ENCODE measurements around the gene PXDN.
"Not testable (repeated sequence)": the region's sequence is repeated elsewhere in the genome, so short reads cannot be mapped to it uniquely, and the experiment has no call there.

The PXDN gene

GRCh38 chr2:1701556-1702185, 42.6 kb downstream of the PXDN start:
- no peak for DNase-seq

DNA sequence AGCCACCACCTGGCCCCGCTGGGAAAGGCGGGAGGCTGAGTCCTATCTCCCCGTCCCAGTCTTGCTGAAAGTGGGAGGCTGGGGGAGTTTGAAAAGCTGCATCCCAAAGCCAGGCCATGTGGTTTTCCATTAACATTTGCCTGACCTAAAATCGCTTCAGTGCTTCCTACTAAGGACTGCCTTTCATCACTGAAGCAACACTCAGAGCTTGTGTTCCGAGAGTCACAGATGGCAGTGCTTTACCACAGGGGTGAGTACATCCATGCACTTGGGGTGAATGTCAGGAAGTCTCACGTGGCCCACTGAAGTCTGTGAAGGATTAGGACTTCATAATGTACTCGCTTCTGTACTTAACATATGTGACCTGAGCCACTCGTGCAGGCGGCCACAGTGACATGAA, 43.3 kb downstream of the PXDN start:
- DNase-seq = no peak

- not testable (repeated sequence) for DNase-seq
Measured at GRCh38 chr2:1700427-1700826, 43.9 kb downstream of the PXDN start.

GRCh38 chr2:1698188-1698945, 45.9 kb downstream of the PXDN start:
- DNase-seq = no peak

DNA sequence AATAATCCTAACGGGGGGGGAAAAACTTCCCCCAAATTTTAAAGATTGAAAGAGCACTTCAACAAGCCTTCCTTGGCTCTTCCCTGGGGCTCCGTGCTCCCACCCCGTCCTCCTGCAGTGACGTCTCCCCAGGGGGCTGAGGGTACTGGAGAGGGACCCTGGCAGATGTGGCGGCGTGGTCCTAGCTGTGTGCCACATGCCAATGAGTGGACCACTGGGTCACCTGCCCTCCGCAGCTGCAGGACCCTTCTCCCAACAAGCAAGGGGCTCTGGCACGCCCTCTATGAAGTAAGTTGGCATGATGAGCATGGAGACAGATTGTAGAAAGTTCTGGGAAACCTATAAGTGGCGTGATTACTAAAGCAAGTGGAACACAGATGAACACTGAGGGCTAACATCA, 46.7 kb downstream of the PXDN start:
- no peak for DNase-seq

DNA sequence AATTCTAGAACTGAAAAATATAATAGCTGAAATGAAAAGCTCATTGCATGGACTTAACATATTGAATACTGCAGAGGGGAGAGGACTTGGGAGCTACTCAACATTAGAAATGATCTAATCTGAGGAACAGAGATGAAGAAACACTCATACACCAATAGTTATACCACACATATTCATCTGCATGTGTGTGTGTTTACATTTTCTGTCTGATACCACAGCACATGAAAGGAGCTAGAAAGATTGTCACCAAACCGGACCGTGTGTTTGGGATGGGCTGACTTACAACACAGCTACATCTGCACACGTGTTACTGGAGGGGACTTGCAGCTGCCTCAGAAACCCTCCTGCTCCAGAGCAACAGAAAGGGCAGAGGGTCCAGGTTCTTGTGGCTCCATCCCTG, 47.8 kb downstream of the PXDN start:
- DNase-seq = no peak

DNA sequence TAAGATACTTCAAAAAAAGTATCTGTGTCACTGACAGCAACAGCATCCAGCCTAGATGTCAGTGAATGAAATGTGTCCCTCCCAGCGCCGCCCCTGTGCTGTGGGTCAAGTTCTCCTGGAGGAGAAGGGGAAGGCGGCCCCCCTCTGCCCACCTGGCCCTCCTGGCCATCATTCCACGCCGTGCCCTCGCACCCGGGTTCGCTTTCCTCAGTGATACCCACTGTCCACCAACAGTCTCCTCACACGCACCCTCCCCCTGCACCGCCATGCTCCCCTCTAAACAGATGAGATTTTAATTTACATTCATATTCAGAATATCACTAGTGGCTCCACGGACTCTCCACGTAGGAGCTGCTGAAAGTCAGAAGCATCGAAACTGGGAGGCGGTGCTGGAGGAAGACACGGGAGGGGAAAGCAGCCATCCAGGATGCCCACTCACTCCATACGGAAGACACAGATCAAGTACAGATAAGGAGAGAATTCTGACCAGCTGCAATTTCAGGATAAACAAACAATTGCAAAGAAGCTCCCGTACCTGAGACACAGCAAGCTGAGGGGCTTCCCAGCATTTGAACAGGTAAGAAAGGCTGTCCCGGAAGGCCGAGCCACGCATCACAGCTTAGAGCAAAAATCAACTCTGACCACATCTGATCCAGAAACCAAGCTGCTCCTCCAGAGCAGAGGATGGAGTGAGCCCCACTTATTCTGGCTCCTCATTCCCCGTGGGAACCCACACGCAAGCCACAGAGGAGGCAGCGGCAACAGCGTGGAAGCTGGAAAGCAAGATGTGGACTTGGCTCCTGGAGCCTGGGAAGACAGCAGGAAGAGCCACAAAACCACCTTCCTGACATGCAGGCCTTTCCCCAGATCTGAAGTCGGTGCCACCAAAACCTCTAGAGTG, 49.7 kb downstream of the PXDN start:
- no peak for DNase-seq

GRCh38 chr2:1693723-1694122, 50.6 kb downstream of the PXDN start:
- no peak for DNase-seq

DNA sequence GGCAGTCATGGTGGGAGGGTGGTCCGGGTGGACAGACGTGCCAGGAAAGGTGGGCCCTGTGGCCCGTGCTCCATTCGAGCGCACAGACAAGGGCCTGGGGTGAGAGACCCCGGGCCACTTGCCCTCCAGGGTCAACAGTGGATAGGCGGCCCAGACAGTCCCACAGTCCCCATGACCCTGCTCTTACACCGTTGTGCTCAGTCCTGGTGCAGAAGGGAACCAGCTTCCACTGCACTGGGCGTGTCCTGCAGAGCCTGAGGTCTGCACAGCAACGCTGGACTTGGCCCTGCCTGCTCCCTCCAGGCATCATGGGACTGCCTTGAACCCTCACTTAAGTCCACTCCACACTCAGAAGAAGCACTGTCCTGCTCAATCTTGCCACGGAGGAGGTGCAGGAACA, 52.0 kb downstream of the PXDN start:
- no peak for DNase-seq

DNA sequence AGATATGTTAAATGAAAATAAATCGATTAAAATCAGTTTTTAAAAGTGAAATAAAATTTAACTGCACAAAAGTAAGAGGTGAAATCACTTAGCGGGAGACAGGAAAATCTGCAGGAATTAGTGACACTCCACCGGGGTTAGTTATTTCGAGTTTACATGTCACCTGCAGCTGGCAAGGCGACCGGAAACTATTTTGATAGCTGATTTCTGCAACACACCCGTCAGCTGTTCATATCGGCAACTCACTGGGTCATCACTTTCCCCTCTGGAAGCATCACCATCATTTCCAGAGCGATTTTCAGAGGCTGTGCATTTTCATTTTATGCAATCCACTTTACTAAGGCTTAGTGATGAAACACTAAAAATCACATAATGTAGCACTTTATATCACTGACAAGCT, 52.9 kb downstream of the PXDN start:
- no peak for DNase-seq

DNA sequence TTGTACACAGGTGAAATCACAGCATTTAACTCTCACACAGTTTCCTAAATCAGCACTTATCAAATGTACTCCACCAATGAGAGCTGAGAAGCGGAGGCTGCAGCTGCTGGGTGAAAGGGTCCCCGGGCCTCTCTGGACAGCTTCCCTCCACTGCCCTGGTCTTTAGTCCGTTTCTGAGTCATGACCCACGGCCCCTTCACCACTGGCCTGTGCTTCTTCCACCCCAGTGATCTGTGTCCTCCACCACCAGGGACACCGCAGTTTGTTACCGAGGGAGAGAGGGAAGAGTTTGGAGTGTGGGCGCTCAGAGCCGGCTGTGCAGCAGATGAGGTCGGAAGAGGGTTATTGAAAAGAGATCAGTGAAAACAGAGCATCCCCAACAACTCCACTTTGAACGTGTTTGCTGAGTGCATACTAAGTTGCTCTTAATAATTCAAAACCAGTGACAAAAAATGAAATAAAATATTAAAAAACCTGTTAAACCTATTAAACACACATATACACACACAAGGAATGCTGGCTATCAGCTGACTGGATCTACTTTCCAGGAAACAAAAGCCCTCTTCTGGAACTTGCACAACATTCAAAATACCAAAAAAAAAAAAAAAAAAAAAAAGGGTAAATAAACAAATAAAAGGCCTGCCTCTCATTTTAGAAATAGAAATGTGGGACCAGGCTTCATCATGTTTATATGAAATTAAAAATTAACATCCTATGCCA, 54.1 kb downstream of the PXDN start:
- DNase-seq = no peak

GRCh38 chr2:1688859-1689258, 55.5 kb downstream of the PXDN start:
- no peak for DNase-seq

DNA sequence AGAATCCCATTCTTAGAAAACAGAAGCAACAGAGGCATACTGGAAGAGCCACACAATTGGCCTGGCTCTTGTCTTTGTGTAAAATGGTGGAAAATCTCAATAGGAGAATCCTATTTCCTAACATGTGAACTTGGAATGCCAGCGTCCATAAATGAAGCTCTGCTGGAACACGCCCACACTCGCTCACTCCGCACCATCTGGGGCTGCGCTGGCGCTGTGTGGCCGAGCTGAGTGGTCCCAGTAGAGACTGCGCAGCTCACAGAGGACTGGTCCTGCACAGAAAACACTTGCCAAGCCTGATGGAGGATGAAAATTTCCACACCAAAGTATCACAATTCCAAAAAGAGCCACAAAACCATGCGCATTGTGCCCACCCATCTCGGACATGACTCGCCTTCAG, 56.2 kb downstream of the PXDN start:
- no peak for DNase-seq

- no peak for DNase-seq
Measured at GRCh38 chr2:1687254-1687653, 57.1 kb downstream of the PXDN start.

DNA sequence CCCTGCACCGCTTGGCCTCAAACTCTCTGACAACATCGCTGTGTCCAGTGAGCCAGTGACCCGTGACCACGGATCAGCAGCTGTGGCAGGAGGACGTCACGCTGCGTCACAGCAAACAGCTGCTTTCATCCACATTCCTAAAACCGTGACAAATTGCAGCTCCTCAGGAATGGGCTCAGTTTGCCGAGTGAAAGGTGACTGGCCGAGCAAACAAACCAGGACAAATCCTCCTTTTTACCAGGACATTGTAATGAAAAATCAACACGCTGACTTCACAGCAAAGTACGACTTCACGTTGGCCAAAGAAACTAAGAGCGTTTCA, 57.6 kb downstream of the PXDN start:
- no peak for DNase-seq

DNA sequence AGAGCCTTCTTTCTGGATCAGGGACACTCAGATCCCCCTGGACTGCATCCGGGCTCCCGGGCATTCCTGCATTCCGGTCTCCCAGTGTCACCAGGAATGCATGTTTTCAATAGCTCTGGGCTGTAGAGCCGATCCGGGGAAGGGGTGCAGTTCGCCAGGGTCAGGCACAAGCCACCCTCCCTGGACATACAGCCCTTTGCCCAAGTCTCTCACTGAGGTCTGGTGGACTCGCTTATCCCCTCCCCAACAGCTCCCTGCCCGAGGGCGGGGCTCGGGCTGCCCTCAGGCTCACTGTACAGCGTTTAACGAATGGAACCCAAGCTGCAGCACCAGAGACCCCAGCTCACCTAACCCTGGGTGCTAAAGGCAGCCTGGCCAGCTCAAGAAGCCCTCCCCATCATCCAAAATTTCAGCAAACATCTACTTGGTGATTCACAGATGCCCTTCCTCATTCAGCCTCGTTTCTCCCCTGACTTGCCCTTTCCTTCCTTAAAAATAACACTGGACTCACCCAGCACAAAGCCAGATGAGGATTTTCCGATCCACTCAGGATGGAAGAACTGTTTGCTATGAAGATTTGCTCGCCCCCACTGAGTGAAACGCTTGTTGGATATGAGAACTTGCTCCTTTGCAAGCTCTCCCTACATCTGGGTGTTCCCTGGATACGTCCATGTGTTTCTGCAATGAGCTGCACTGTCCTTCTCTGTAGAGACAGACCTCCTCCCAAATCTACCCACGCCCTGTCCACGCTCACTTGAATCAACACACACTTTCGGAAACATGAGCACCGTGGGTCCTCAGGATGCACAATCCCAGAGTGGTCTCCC, 58.1 kb downstream of the PXDN start:
- DNase-seq = no peak

DNA sequence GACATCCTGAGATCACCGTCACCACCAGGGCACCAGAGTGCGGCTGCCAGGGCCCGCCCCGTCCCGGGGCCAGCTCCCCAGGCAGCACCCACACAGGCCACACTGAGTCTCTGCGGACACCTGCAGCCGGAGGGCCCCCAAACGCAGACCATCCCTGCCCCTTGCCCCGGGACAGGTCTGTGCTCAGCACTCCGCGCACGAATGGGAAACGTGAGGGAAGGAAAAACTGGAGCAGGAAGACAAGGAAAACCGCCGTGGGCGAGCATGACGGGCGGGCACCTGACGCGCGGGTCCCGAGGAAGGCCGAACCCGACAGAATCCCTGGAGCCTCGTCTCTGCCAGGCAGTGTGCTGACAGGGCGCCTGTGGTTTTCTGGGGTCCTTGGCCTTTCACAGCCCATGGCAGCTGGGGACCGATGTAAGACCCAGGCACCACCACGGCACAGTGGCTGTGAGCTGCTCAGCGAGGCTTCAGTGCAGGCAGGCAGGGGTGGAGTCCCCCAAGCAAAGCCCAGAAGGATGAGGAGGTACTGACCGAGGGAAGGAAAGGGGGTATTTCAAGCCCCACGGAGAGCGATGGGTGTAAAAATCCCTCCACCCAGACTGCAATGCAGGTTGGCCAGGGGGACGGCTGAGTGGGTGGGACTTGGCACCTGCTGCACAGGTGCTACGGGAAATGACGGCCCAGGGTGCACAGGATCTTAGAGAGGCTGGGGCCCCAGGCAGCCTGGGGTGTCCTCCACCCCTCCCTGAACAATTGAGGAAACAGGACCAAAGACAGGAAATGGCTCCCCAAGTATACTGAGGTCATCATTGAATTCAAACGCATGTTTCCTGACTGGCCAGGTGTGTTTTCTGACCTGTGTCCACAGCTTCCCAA, 59.0 kb downstream of the PXDN start:
- DNase-seq = no peak

DNA sequence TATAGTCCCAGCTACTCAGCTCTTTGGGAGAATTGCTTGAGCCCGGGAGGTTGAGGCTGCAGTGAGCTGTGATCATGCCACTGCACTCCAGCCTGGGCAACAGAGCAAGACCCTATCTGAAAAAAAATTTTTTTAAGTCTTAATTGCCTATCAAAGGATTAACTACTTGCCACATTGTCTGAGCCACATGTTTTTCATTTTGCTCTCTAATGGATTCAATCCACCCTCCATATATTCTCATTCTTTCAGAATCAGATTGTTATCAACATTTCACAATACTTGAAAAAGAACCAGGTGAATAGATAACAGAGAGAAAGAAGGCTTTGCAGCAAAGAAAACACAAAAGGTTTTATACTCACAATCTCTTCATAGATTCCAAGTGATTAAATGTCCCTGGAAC, 61.0 kb downstream of the PXDN start:
- no peak for DNase-seq

- no peak for DNase-seq
Measured at GRCh38 chr2:1682181-1682440, 62.2 kb downstream of the PXDN start.

GRCh38 chr2:1681323-1682180, 62.8 kb downstream of the PXDN start:
- no peak for DNase-seq

DNA sequence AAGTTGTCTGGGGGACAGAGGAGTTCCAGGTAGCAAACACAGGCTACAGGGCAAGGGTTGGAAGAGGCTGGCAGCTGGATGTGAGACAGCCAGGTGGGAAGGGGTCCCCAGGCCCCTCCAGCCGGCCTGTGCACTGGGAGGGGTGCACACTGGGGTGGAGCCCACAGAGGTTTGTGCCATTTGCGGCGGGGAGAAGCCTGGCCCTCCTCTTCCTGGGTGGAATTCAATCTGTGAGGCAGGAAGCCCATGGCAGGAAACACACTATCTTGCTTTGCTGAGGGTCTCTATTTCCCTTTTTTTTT, 63.3 kb downstream of the PXDN start:
- DNase-seq = no peak

Data from NCI-H2171 treated with DMSO at 0.1 percent for 48 hours (cell line).